BLaER1 (cell line): ENCODE results near the gene TMEM232.

Source experiments
- H3K27ac ChIP-seq: shearing (Covaris generic); formaldehyde crosslinking; 2 replicates; pipeline ENCODE4 v1.8.1; 2022
- H3K27me3 ChIP-seq: shearing (Covaris generic); formaldehyde crosslinking; 2 replicates; pipeline ENCODE4 v1.8.1; 2022
- H3K36me3 ChIP-seq: shearing (Covaris generic); formaldehyde crosslinking; 2 replicates; pipeline ENCODE4 v1.8.1; 2022
- H3K4me1 ChIP-seq: shearing (Covaris generic); formaldehyde crosslinking; 2 replicates; pipeline ENCODE4 v1.8.1; 2022
- H3K4me2 ChIP-seq: shearing (Covaris generic); formaldehyde crosslinking; 2 replicates; pipeline ENCODE4 v1.8.1; 2022
- H3K4me3 ChIP-seq: shearing (Covaris generic); formaldehyde crosslinking; 2 replicates; pipeline ENCODE4 v1.8.1; 2022
- H3K9ac ChIP-seq: shearing (Covaris generic); formaldehyde crosslinking; 2 replicates; pipeline ENCODE4 v1.8.1; 2022
- H3K9me3 ChIP-seq: shearing (Covaris generic); formaldehyde crosslinking; 2 replicates; pipeline ENCODE4 v1.8.1; 2022
- H4K20me1 ChIP-seq: shearing (Covaris generic); formaldehyde crosslinking; 2 replicates; pipeline ENCODE4 v1.8.1; 2022
- Cebpa-rat ChIP-seq: shearing (Covaris generic); IDR thresholded peaks from 2 replicates; pipeline ENCODE4 v1.8.1; 2022

The TMEM232 gene

GRCh38 chr5:110440058-110440457, 286.4 kb downstream of the TMEM232 start:
- H3K9ac ChIP-seq = no peak overlapping the region
- H3K36me3 ChIP-seq = no peaks in the 10 kb centered on the region
- no peak overlapping the region for H3K4me2 ChIP-seq
- no peak for TF ChIP-seq Cebpa-rat
- H3K9me3 ChIP-seq = no peaks in the 10 kb centered on the region
- H3K27me3 ChIP-seq = no peaks in the 10 kb centered on the region
- no peaks in the 10 kb centered on the region for H4K20me1 ChIP-seq
- H3K27ac ChIP-seq = no peak overlapping the region
- no peak overlapping the region for H3K4me3 ChIP-seq
- H3K4me1 ChIP-seq = no peaks in the 10 kb centered on the region

DNA sequence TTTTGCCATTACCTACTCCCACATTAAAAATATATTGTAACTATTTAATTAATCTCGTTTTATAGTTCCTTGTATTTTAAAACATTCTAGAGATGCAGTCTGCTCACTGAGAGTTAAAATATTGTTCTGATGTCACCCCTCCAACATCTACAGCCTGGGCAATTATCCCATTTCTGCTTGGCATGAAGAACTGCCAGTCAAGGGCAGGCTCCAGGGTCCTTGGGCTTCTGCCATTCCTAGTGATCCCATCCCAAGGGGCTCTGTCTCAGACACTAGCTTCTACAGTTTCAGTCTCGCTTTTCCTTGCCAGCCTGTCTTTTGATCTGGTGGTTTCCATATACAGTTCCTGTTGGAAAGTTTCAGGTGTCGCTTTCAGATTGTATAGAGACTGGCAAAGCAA, 287.2 kb downstream of the TMEM232 start:
- no peaks in the 10 kb centered on the region for H3K4me1 ChIP-seq
- no peak overlapping the region for H3K27ac ChIP-seq
- H3K4me3 ChIP-seq = no peak overlapping the region
- H3K27me3 ChIP-seq = no peaks in the 10 kb centered on the region
- TF ChIP-seq Cebpa-rat = no peak
- no peak overlapping the region for H3K4me2 ChIP-seq
- H3K9ac ChIP-seq = no peak overlapping the region
- H3K9me3 ChIP-seq = no peaks in the 10 kb centered on the region
- H4K20me1 ChIP-seq = no peaks in the 10 kb centered on the region
- no peaks in the 10 kb centered on the region for H3K36me3 ChIP-seq

DNA sequence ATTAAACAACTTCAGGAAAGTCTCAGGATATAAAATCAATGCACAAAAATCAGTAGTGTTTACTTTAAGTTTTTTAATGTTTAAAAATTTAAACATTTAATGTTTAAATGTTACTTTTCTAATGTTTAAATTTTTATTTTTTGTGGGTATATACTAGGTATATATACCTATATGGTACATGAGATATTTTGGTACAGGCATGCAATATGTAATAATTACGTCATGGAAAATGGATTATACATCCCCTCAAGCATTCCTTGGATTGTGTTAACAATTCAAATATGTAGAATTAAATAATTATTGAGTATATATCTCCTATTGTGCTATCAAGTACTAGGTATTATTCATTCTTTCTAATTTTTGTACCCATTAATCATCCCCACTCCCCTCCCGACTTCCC, 291.3 kb downstream of the TMEM232 start:
- TF ChIP-seq Cebpa-rat = no peak
- no peaks in the 10 kb centered on the region for H3K36me3 ChIP-seq
- no peak overlapping the region for H3K4me3 ChIP-seq
- no peaks in the 10 kb centered on the region for H4K20me1 ChIP-seq
- no peak overlapping the region for H3K27ac ChIP-seq
- H3K9me3 ChIP-seq = no peaks in the 10 kb centered on the region
- no peak overlapping the region for H3K9ac ChIP-seq
- H3K27me3 ChIP-seq = no peaks in the 10 kb centered on the region
- no peaks in the 10 kb centered on the region for H3K4me1 ChIP-seq
- no peak overlapping the region for H3K4me2 ChIP-seq

DNA sequence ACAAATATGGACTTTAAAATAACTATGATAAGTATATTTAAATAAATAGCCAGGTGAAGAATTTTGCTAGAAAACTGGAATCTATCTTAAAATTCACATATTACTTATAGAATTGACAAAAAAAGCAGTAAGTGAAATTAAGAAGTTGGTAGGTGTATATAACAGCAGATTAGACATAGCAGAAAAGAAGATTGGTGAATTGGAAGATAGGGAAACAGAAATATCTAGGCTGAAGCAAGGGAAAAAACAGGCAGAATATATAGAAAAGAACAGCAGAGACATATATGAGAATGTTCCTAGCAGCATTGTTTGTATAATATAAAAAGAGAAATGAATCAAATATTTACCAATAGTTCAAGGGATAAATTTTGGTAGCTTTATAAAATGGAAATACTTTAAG, 294.9 kb downstream of the TMEM232 start:
- Histone ChIP-seq H3K9me3 (no peaks in the 10 kb centered on the region), H3K27ac (no peak overlapping the region), H3K27me3 (no peaks in the 10 kb centered on the region), H4K20me1 (no peaks in the 10 kb centered on the region), H3K36me3 (no peaks in the 10 kb centered on the region), H3K4me3 (no peak overlapping the region), H3K4me2 (no peak overlapping the region), H3K9ac (no peak overlapping the region), H3K4me1 (no peaks in the 10 kb centered on the region)
- TF ChIP-seq Cebpa-rat = no peak

- Histone ChIP-seq H3K27ac (no peak overlapping the region), H3K4me2 (no peak overlapping the region), H3K9ac (no peak overlapping the region)
These were observed 312.1 kb downstream of the TMEM232 start for GRCh38 chr5:110414360-110414759.

DNA sequence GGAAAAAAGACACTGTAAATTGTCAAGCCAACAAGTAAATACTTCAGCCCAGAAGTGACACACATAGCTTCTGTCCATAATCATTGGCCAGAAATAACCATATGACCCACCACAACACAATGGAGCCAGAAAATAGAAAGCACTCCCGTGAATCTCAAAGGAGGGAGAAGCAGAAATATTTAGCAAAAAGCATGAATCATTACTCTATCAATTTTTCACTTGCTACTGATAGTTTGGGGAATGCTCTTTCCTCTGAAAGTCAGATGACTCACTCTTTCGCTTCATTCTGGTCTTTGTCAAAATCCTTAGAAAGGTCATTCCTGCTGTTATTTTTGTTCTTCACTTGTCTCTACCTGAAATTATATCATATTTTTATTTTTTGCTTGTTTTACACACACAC, 312.6 kb downstream of the TMEM232 start:
- TF ChIP-seq Cebpa-rat = no peak
- H3K9me3 ChIP-seq = no peaks in the 10 kb centered on the region
- no peak overlapping the region for H3K27ac ChIP-seq
- H3K4me2 ChIP-seq = no peak overlapping the region
- H3K36me3 ChIP-seq = no peaks in the 10 kb centered on the region
- H3K9ac ChIP-seq = no peak overlapping the region
- no peaks in the 10 kb centered on the region for H4K20me1 ChIP-seq
- no peaks in the 10 kb centered on the region for H3K27me3 ChIP-seq
- no peak overlapping the region for H3K4me3 ChIP-seq
- no peaks in the 10 kb centered on the region for H3K4me1 ChIP-seq

More at GRCh38 chr5:110414360-110414759, 312.1 kb downstream of the TMEM232 start:
- H3K4me3 ChIP-seq = no peak overlapping the region
- no peak for TF ChIP-seq Cebpa-rat
- H3K9me3 ChIP-seq = no peaks in the 10 kb centered on the region
- H4K20me1 ChIP-seq = no peaks in the 10 kb centered on the region
- no peaks in the 10 kb centered on the region for H3K4me1 ChIP-seq
- no peaks in the 10 kb centered on the region for H3K36me3 ChIP-seq
- no peaks in the 10 kb centered on the region for H3K27me3 ChIP-seq

DNA sequence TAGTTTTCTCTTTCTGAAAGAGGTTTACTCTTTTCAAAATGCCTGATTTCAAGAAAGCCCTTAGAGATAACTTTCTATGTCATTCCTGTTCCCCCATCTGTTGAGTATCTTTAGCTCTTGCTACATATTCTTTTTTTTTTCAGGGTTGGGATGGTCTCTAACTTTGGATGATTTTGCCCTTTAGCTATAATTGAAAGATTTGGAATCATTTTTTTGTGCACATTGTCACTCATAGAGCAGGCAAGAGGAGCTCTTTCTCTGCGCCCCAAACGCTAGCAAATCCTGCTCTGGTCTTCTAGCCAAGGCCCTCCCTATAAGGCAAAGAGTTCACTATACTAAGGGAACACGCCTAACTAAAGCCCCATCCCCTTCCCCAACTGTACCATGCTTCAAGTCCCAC, 316.9 kb downstream of the TMEM232 start:
- Histone ChIP-seq H3K9ac (no peak overlapping the region), H3K27me3 (no peaks in the 10 kb centered on the region), H3K36me3 (no peaks in the 10 kb centered on the region), H3K4me3 (no peak overlapping the region), H3K4me2 (no peak overlapping the region), H3K9me3 (no peaks in the 10 kb centered on the region), H3K27ac (no peak overlapping the region), H4K20me1 (no peaks in the 10 kb centered on the region), H3K4me1 (no peaks in the 10 kb centered on the region)
- no peak for TF ChIP-seq Cebpa-rat

DNA sequence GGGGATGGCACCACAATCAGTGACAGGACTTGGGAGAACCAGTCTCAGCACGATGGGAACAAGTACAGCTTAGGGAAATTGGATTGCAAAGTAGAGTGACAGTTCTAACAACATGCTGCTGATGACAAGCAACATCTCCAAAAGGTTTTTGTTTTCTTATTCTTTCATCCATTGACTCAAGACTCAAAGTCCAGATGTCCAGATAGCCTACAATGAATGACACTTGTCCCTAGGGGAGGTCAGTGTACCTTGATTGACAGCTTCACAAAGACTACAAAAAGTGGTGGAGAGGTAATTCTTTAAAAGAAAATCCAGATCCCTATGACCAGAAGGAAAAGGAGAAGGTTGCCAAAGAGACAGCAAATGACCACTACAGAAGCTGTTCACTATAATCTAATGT, 323.9 kb downstream of the TMEM232 start:
- Histone ChIP-seq H3K36me3 (no peaks in the 10 kb centered on the region), H3K27me3 (no peaks in the 10 kb centered on the region), H3K9ac (no peak overlapping the region), H3K4me3 (no peak overlapping the region), H3K4me1 (no peaks in the 10 kb centered on the region), H3K27ac (no peak overlapping the region), H4K20me1 (no peaks in the 10 kb centered on the region), H3K9me3 (no peaks in the 10 kb centered on the region), H3K4me2 (no peak overlapping the region)
- TF ChIP-seq Cebpa-rat = no peak

DNA sequence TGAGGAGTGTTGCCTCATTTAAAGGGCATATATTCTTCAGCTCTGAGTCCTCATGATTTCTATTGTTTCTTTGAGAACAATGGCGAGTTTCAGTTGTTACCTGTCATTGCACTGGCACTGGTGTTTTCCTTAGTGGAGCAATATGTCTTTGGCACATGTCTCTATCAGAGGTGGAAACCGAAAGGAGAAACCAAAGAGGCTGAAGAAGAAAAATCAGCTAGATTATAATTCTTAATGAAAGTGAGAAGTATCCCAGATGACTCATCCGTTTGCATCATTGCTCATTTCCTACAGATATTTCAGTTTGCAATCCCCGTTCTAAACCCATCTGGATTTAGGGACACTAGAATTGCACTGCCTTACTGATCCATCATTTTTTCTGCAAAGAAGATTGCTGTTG, 324.6 kb downstream of the TMEM232 start:
- Histone ChIP-seq H3K4me3 (no peak overlapping the region), H3K9ac (no peak overlapping the region), H3K27ac (no peak overlapping the region), H3K4me2 (no peak overlapping the region), H3K9me3 (no peaks in the 10 kb centered on the region), H3K27me3 (no peaks in the 10 kb centered on the region), H4K20me1 (no peaks in the 10 kb centered on the region), H3K4me1 (no peaks in the 10 kb centered on the region), H3K36me3 (no peaks in the 10 kb centered on the region)
- no peak for TF ChIP-seq Cebpa-rat

DNA sequence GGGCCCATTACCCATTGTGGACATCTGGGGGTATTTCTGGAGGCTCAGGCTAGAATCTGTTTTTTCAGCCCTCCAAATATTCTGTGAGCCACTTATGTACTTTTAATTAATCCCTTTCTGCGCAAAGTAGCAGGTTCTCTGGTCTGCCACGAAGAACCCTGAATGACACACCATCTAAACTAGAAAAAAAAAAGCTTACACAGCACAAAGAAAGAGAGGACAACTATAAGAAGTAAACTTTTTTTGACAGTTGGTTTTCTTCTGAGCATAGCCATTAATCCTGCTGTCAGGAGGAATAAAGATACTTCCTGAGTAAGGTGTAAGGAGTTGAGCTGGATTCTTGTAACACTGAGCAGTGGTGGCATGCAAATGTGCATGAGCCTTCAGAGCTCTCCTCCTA, 327.5 kb downstream of the TMEM232 start:
- no peak overlapping the region for H3K4me3 ChIP-seq
- no peaks in the 10 kb centered on the region for H3K9me3 ChIP-seq
- H3K36me3 ChIP-seq = no peaks in the 10 kb centered on the region
- no peak overlapping the region for H3K27ac ChIP-seq
- no peaks in the 10 kb centered on the region for H4K20me1 ChIP-seq
- no peak overlapping the region for H3K4me2 ChIP-seq
- no peak for TF ChIP-seq Cebpa-rat
- no peaks in the 10 kb centered on the region for H3K4me1 ChIP-seq
- H3K27me3 ChIP-seq = no peaks in the 10 kb centered on the region
- no peak overlapping the region for H3K9ac ChIP-seq

- Histone ChIP-seq H3K9me3 (no peaks in the 10 kb centered on the region), H3K36me3 (no peaks in the 10 kb centered on the region), H3K4me2 (no peak overlapping the region), H3K27me3 (no peaks in the 10 kb centered on the region), H3K4me1 (no peaks in the 10 kb centered on the region), H3K27ac (no peak overlapping the region), H3K4me3 (no peak overlapping the region), H4K20me1 (no peaks in the 10 kb centered on the region), H3K9ac (no peak overlapping the region)
- no peak for TF ChIP-seq Cebpa-rat
These were observed 329.2 kb downstream of the TMEM232 start for GRCh38 chr5:110397281-110397680.
